Loucy (cell line): ENCODE measurements around the gene PPID.
A peak's percentile ranks its signal among the peaks of the same experiment; 100 is the strongest.

Experiments used
- H2AFZ ChIP-seq: fragments of 200-600 bp; sonication (generic); 2 replicates; pipeline ENCODE4 v1.6.0; 2016; ENCODE audit warnings: antibody characterized with exemption, mild to moderate bottlenecking, low read length, moderate library complexity
- H3F3A ChIP-seq: fragments of 200-600 bp; 2 replicates; pipeline ENCODE4 v1.6.0; 2016; ENCODE audit warnings: antibody characterized with exemption, low read depth, mild to moderate bottlenecking
- H3K27me3 ChIP-seq: fragments of 200-600 bp; sonication (generic); 2 replicates; pipeline ENCODE4 v1.6.1; 2014; ENCODE audit warnings: low read length, mild to moderate bottlenecking; ENCODE audit not compliant: insufficient read depth, poor library complexity, severe bottlenecking
- H3K36me3 ChIP-seq: fragments of 200-600 bp; sonication (generic); 2 replicates; pipeline ENCODE4 v1.6.1; 2016; ENCODE audit warnings: low read length; ENCODE audit not compliant: insufficient read depth
- H3K4me1 ChIP-seq: fragments of 200-600 bp; sonication (generic); 2 replicates; pipeline ENCODE4 v1.5.1; 2014; ENCODE audit warnings: low read length, mild to moderate bottlenecking; ENCODE audit not compliant: insufficient read depth, poor library complexity, severe bottlenecking
- H3K4me2 ChIP-seq: fragments of 200-600 bp; sonication (generic); 2 replicates; pipeline ENCODE4 v1.6.0; 2014; ENCODE audit warnings: antibody characterized with exemption, low read length, low read depth, mild to moderate bottlenecking; ENCODE audit not compliant: poor library complexity, severe bottlenecking
- H3K4me3 ChIP-seq: fragments of 200-600 bp; sonication (generic); 2 replicates; pipeline ENCODE4 v1.5.1; 2014; ENCODE audit warnings: low read length, mild to moderate bottlenecking, mixed read lengths; ENCODE audit not compliant: poor library complexity, severe bottlenecking
- H3K79me2 ChIP-seq: fragments of 200-600 bp; sonication (generic); 2 replicates; pipeline ENCODE4 v1.6.1; 2014; ENCODE audit warnings: low read length; ENCODE audit not compliant: insufficient read depth
- H3K9ac ChIP-seq: fragments of 200-600 bp; sonication (generic); 2 replicates; pipeline ENCODE4 v1.6.0; 2014; ENCODE audit warnings: mild to moderate bottlenecking, low read depth, low read length, moderate library complexity; ENCODE audit not compliant: poor library complexity, severe bottlenecking
- H3K9me2 ChIP-seq: fragments of 200-600 bp; sonication (generic); replicated peaks from 2 replicates; pipeline ENCODE4 v1.6.1; 2016; ENCODE audit warnings: low read depth, low read length, mixed read lengths
- H3K9me3 ChIP-seq: fragments of 200-600 bp; sonication (generic); 2 replicates; pipeline ENCODE4 v1.6.1; 2014; ENCODE audit warnings: mild to moderate bottlenecking, antibody characterized with exemption, low read length, low read depth; ENCODE audit not compliant: insufficient read depth
- H4K20me1 ChIP-seq: fragments of 200-600 bp; sonication (generic); 2 replicates; pipeline ENCODE4 v1.6.0; 2014; ENCODE audit warnings: antibody characterized with exemption, low read length, mild to moderate bottlenecking; ENCODE audit not compliant: insufficient read depth, poor library complexity, severe bottlenecking
- EZH2phosphoT487 ChIP-seq: fragments of 200-600 bp; IDR thresholded peaks from 2 replicates; pipeline ENCODE4 v1.6.1; 2018; ENCODE audit warnings: antibody characterized with exemption, mild to moderate bottlenecking, moderate library complexity, borderline replicate concordance
- TF ChIP-seq, protein P1 (sequence below): fragments of 200-600 bp; sonication (generic); conservative IDR thresholded peaks from 2 replicates; pipeline ENCODE4 v1.5.1; 2014; ENCODE audit warnings: mild to moderate bottlenecking, antibody characterized with exemption, low read length

The PPID gene

DNA sequence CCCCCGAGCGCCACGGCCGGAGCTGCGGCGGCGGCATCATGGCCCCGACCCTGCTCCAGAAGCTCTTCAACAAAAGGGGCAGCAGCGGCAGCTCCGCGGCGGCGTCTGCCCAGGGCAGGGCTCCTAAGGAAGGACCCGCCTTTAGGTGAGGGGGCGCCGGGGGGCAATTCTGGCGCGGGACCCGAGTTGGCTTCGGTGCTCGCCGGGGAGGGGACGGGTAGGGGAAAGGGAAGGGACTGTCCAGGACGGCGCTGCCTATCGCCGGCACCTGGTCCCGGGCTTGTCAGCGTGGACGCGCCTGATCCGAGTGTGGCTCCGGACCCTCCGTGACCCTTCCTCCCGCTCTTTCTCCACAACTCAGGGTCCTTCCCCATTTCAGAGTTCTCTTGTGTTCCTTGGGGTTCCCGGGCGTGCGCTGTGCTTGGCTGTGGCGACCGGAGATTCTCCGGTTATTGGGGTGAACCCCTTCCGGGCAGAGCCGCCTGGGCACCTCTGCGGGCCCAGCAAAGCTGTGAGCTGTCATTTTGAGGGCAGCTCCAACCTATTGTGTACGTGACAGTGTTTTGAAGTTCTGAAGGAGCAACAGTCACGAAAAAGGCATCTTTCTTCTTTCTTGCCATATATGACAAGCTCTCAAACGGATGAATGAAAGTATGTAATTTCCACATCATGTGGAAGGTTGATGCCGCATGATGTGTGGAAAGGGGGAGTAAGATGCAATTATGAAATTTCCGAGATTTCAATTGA, 46.2 kb upstream of the PPID start:
- TF ChIP-seq EZH2phosphoT487, result no peak
- TF ChIP-seq, protein P1, sequence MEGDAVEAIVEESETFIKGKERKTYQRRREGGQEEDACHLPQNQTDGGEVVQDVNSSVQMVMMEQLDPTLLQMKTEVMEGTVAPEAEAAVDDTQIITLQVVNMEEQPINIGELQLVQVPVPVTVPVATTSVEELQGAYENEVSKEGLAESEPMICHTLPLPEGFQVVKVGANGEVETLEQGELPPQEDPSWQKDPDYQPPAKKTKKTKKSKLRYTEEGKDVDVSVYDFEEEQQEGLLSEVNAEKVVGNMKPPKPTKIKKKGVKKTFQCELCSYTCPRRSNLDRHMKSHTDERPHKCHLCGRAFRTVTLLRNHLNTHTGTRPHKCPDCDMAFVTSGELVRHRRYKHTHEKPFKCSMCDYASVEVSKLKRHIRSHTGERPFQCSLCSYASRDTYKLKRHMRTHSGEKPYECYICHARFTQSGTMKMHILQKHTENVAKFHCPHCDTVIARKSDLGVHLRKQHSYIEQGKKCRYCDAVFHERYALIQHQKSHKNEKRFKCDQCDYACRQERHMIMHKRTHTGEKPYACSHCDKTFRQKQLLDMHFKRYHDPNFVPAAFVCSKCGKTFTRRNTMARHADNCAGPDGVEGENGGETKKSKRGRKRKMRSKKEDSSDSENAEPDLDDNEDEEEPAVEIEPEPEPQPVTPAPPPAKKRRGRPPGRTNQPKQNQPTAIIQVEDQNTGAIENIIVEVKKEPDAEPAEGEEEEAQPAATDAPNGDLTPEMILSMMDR, result no peak
- H2AFZ ChIP-seq, result peak overlapping the region; percentile 76

GRCh38 chr4:158768555-158769174, 45.5 kb upstream of the PPID start, which contains the start of gene FNIP2:
FNIP2 (plus strand) TSS chr4:158769026; CDS start chr4:158769213, 187 bp downstream.
- H3K9me2 ChIP-seq, result no peaks in the 10 kb centered on the region
- H3K4me3 ChIP-seq, result peak within 1 kb of the TSS; percentile 98
- peak within 1 kb of the TSS; percentile 80 for H3K9ac ChIP-seq
- no peaks in the 10 kb centered on the region for H3K27me3 ChIP-seq
- peaks cover 44% of the 10 kb centered on the region for H3K79me2 ChIP-seq
- peaks cover 55% of the 10 kb centered on the region for H3K4me1 ChIP-seq
- peak within 1 kb of the TSS; percentile 88 for H3K4me2 ChIP-seq
- H4K20me1 ChIP-seq, result peaks cover 12% of the 10 kb centered on the region
- H3K36me3 ChIP-seq, result no peaks in the 10 kb centered on the region
- TF ChIP-seq, protein P1, result no peak
- peak within 1 kb of the TSS; percentile 91 for H2AFZ ChIP-seq
- H3F3A ChIP-seq, result no peaks in the 10 kb centered on the region; the same call in 1 of the 2 replicates
- no peaks in the 10 kb centered on the region for H3K9me3 ChIP-seq

More for the DNA sequence above, 46.2 kb upstream of the PPID start:
- Histone ChIP-seq H3F3A (no peaks in the 10 kb centered on the region; the same call in 1 of the 2 replicates), H3K27me3 (no peaks in the 10 kb centered on the region), H4K20me1 (peaks cover 16% of the 10 kb centered on the region), H3K9ac (peak overlapping the region; percentile 80), H3K36me3 (no peaks in the 10 kb centered on the region), H3K4me1 (peaks cover 58% of the 10 kb centered on the region), H3K4me2 (peak overlapping the region; percentile 88), H3K79me2 (peaks cover 50% of the 10 kb centered on the region), H3K4me3 (peak overlapping the region; percentile 98), H3K9me2 (no peaks in the 10 kb centered on the region), H3K9me3 (no peaks in the 10 kb centered on the region)

GRCh38 chr4:158767451-158767850, 44.3 kb upstream of the PPID start:
- Histone ChIP-seq H3K9me3 (no peaks in the 10 kb centered on the region), H3K36me3 (no peaks in the 10 kb centered on the region), H3K79me2 (peaks cover 32% of the 10 kb centered on the region), H3K9ac (no peak overlapping the region), H3K27me3 (no peaks in the 10 kb centered on the region), H3F3A (no peaks in the 10 kb centered on the region; the same call in 1 of the 2 replicates), H3K4me3 (no peak overlapping the region), H3K9me2 (no peaks in the 10 kb centered on the region), H3K4me1 (peaks cover 43% of the 10 kb centered on the region), H2AFZ (peak overlapping the region; percentile 91; the same call in 1 of the 2 replicates), H4K20me1 (peaks cover 9% of the 10 kb centered on the region), H3K4me2 (no peak overlapping the region)
- TF ChIP-seq, protein P1, result no peak
- TF ChIP-seq EZH2phosphoT487, result no peak
